ENCODE data around the gene CUL4A. TPM values are rescaled to one million over a fixed set of nuclear protein-coding genes. Genes with fewer than 3 reads are reported as not detected.
A peak's percentile ranks its signal among the peaks of the same experiment; 100 is the strongest.

CUL4A gene
- total RNA-seq, 6 experiments from 2014 or later, result 29.2 to 75.8 (median 39.5) TPM

GRCh38 chr13:113219256-113219940 lies 10.0 kb downstream of the CUL4A start:
- no peak for TF ChIP-seq POLR2A (IDR thresholded peaks at IDR 0.05)
- no peak for TF ChIP-seq CTCF (IDR thresholded peaks at IDR 0.05)
- peak overlapping the region in 2 of 3 donors; percentile 45 to 81 for H3K27ac ChIP-seq
- no peaks in the 10 kb centered on the region for H3K9me3 ChIP-seq
- no peak overlapping the region for H3K4me3 ChIP-seq
- H3K36me3 ChIP-seq, result peaks cover 0 to 12% (median 0%) of the 10 kb centered on the region in 4 donors
- whole genome bisulfite sequencing (ENCODE audit: insufficient coverage, low coverage, low lambda C conversion rate, missing lambda C conversion rate), result 50% methylated on average over 9 of the region's 14 CpGs
- intact Hi-C loops (cut with DNase I), result no loop called here
- ATAC-seq (peak; percentile 40 to 72 (median 56)), DNase-seq (no peak)
- peaks cover 0 to 40% (median 15%) of the 10 kb centered on the region in 4 donors for H3K4me1 ChIP-seq
- H3K27me3 ChIP-seq, result no peaks in the 10 kb centered on the region

- no peaks in the 10 kb centered on the region for H3K27me3 ChIP-seq
- WGBS (ENCODE audit: insufficient coverage, low coverage, low lambda C conversion rate, missing lambda C conversion rate), result 26% methylated on average over 10 of the region's 13 CpGs
- DNase-seq (peak; percentile 79 to 86 (median 85)), ATAC-seq (peak; percentile 85 to 92 (median 90))
- TF ChIP-seq POLR2A (IDR thresholded peaks at IDR 0.05), result no peak
- no peak for TF ChIP-seq CTCF (IDR thresholded peaks at IDR 0.05)
- intact Hi-C loops (cut with DNase I), result no loop called here
- peak overlapping the region in 2 of 3 donors; percentile 45 to 81 for H3K27ac ChIP-seq
- H3K4me3 ChIP-seq, result no peak overlapping the region
- peaks cover 0 to 36% (median 13%) of the 10 kb centered on the region in 4 donors for H3K4me1 ChIP-seq
- H3K9me3 ChIP-seq, result no peaks in the 10 kb centered on the region
- peaks cover 0 to 19% (median 2%) of the 10 kb centered on the region in 4 donors for H3K36me3 ChIP-seq
Measured at GRCh38 chr13:113220141-113220598, 10.8 kb downstream of the CUL4A start.

GRCh38 chr13:113220877-113221276 lies 11.5 kb downstream of the CUL4A start:
- Histone ChIP-seq H3K27me3 (no peaks in the 10 kb centered on the region), H3K9me3 (no peaks in the 10 kb centered on the region), H3K36me3 (peaks cover 0 to 27% (median 2%) of the 10 kb centered on the region in 4 donors), H3K27ac (peak overlapping the region in 2 of 3 donors; percentile 21 to 81), H3K4me3 (no peak overlapping the region), H3K4me1 (peaks cover 0 to 36% (median 13%) of the 10 kb centered on the region in 4 donors)
- 85% methylated on average over 3 of the region's 7 CpGs for WGBS (ENCODE audit: insufficient coverage, low coverage, low lambda C conversion rate, missing lambda C conversion rate)
- TF ChIP-seq POLR2A (IDR thresholded peaks at IDR 0.05), result no peak
- TF ChIP-seq CTCF (IDR thresholded peaks at IDR 0.05), result peak in 2 of 4 donors; percentile 20 to 31
- intact Hi-C loops (cut with DNase I), result no loop called here
- ATAC-seq (peak in 3 of 4 donors; percentile 8 to 32 (median 18)), DNase-seq (no peak)

- ATAC-seq (no peak), DNase-seq (no peak)
- Histone ChIP-seq H3K9me3 (no peaks in the 10 kb centered on the region), H3K4me3 (no peak overlapping the region), H3K27ac (no peak overlapping the region), H3K4me1 (peaks cover 0 to 22% (median 11%) of the 10 kb centered on the region in 4 donors), H3K27me3 (no peaks in the 10 kb centered on the region), H3K36me3 (peaks cover 0 to 37% (median 2%) of the 10 kb centered on the region in 4 donors)
- intact Hi-C loops (cut with DNase I), result no loop called here
- WGBS (ENCODE audit: insufficient coverage, low coverage, low lambda C conversion rate, missing lambda C conversion rate), result 93% methylated on average over 3 of the region's 7 CpGs
- TF ChIP-seq POLR2A (IDR thresholded peaks at IDR 0.05) (no peak), CTCF (IDR thresholded peaks at IDR 0.05) (no peak)
Measured at GRCh38 chr13:113223070-113223469, 13.7 kb downstream of the CUL4A start.
